Activated naive CD8-positive, alpha-beta T cell treated with anti-CD3 and anti-CD28 coated beads for 36 hours (primary cell): Measurements from ENCODE around the gene C18orf63. TPM values are rescaled to one million over a fixed set of nuclear protein-coding genes. Genes with fewer than 3 reads are reported as not detected.
A peak's percentile ranks its signal among the peaks of the same experiment; 100 is the strongest.

ENCODE experiments used
- DNase-seq: peaks from one replicate; pipeline ENCODE4 v3.0.0; 2021
- H3K27ac Mint-ChIP-seq: one replicate; pipeline ENCODE4 v1.8.0; 2022; ENCODE audit warnings: mild to moderate bottlenecking, moderate library complexity, mixed read lengths
- H3K27me3 Mint-ChIP-seq: one replicate; pipeline ENCODE4 v1.8.0; 2022; ENCODE audit warnings: mild to moderate bottlenecking, mixed read lengths
- H3K36me3 Mint-ChIP-seq: one replicate; pipeline ENCODE4 v1.8.0; 2021; ENCODE audit warnings: mild to moderate bottlenecking, mixed read lengths
- H3K4me1 Mint-ChIP-seq: one replicate; pipeline ENCODE4 v1.8.0; 2021; ENCODE audit warnings: mixed read lengths
- H3K4me3 Mint-ChIP-seq: one replicate; pipeline ENCODE4 v1.8.0; 2022; ENCODE audit warnings: mild to moderate bottlenecking, moderate library complexity, mixed read lengths
- H3K9me3 Mint-ChIP-seq: one replicate; pipeline ENCODE4 v1.8.0; 2022; ENCODE audit warnings: mixed read lengths
- total RNA-seq, 2 experiments: library from RNA; stranded (reverse); gene quantifications; one replicate each; pipeline ENCODE4 v1.2.3, GENCODE V29; 2021

The C18orf63 gene
- total RNA-seq, 2 experiments from 2014 or later: not detected

DNA sequence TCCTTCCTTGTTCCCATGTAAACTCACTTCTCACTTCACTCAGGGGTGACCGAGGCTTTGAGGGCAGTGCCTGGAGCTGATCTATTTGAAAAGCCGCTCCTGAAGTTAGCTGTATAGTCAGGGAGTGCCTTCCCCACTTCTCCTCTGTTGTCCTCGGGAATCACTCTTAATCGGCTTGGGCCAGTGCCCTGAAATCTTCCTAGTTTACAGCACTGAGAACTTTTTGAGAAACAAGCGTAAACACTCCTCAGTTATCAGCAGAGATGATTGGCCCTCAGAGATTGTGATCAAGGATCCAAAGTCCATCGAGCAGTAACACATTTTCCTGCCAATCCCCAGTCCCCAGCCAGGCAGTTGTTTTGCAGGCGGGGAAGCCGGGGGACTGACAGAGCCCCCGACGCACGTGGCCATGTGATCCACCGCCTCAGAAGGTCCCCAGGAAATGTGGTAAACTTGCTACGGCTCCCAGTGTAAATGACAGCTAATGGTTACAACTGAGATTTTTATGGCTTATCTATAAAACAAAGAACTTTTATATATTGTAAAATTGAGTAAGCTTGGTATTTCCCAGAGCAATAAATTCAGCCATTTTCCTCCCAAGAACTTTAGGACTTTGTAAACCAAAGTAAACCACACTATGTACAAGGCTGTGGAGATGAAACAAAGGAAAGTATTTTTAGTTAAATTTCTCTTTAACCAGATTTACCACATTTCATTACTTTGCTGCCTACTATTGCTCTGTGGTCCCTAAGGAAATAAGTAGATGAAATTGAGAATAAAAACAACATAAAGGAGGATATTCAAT, 53.5 kb downstream of the C18orf63 start:
- Mint-ChIP-seq H3K4me3 (no peak overlapping the region), H3K27me3 (no peaks in the 10 kb centered on the region), H3K36me3 (no peaks in the 10 kb centered on the region), H3K27ac (peak overlapping the region; percentile 72), H3K9me3 (no peaks in the 10 kb centered on the region), H3K4me1 (peaks cover 57% of the 10 kb centered on the region)
- no peak for DNase-seq

GRCh38 chr18:74370115-74370514, 54.5 kb downstream of the C18orf63 start:
- no peaks in the 10 kb centered on the region for H3K9me3 Mint-ChIP-seq
- no peaks in the 10 kb centered on the region for H3K36me3 Mint-ChIP-seq
- H3K27ac Mint-ChIP-seq: peak overlapping the region; percentile 67
- peaks cover 65% of the 10 kb centered on the region for H3K4me1 Mint-ChIP-seq
- H3K27me3 Mint-ChIP-seq: no peaks in the 10 kb centered on the region
- H3K4me3 Mint-ChIP-seq: no peak overlapping the region
- DNase-seq: no peak

DNA sequence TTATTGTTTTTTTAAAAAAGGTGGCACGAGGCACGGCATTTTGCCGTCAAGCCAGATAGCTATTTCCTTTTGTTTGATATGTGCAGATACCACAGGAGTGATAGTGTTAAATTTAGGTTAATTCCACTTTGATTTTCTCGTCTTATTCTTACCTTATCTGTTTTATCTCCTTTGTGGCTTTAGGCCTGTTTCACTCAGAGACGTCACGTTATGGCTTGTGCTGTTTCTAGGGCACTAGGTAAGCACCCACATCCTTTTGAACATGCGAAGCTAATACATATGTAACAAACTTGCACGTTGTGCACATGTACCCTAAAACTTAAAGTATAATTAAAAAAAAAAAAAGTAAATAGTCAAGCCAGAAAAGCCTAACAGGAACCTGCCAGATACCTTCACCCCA, 57.8 kb downstream of the C18orf63 start:
- Mint-ChIP-seq H3K4me1 (peaks cover 73% of the 10 kb centered on the region), H3K27me3 (no peaks in the 10 kb centered on the region), H3K9me3 (no peaks in the 10 kb centered on the region), H3K4me3 (no peak overlapping the region), H3K36me3 (no peaks in the 10 kb centered on the region), H3K27ac (no peak overlapping the region)
- DNase-seq: peak; percentile 17

GRCh38 chr18:74375999-74376398, 60.4 kb downstream of the C18orf63 start:
- DNase-seq: no peak
- H3K4me1 Mint-ChIP-seq: peaks cover 63% of the 10 kb centered on the region
- no peaks in the 10 kb centered on the region for H3K27me3 Mint-ChIP-seq
- no peak overlapping the region for H3K4me3 Mint-ChIP-seq
- peaks cover 5% of the 10 kb centered on the region for H3K9me3 Mint-ChIP-seq
- H3K36me3 Mint-ChIP-seq: peaks cover 7% of the 10 kb centered on the region
- no peak overlapping the region for H3K27ac Mint-ChIP-seq

DNA sequence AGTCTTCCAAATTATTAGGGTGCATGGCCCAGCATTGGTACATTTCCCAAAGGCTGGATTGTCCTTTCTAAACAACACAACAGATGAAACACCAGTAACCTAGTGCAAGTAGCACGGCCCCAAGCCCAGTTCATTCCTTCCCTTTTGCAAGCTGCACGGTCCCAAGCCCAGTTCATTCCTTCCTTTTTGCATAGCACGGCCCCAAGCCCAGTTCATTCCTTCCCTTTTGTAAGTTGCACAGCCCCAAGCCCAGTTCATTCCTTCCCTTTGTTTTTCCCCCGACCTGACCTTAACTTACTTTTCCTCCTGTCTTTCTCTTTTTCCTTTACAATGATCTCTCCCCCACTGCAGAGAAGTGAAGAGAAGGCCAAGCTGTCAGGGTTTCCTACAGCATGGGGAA, 60.9 kb downstream of the C18orf63 start:
- no peak overlapping the region for H3K27ac Mint-ChIP-seq
- H3K27me3 Mint-ChIP-seq: no peaks in the 10 kb centered on the region
- H3K4me3 Mint-ChIP-seq: no peak overlapping the region
- no peak for DNase-seq
- H3K4me1 Mint-ChIP-seq: peaks cover 58% of the 10 kb centered on the region
- peaks cover 7% of the 10 kb centered on the region for H3K36me3 Mint-ChIP-seq
- peaks cover 6% of the 10 kb centered on the region for H3K9me3 Mint-ChIP-seq

- DNase-seq: no peak
- H3K4me3 Mint-ChIP-seq: no peak overlapping the region
- H3K9me3 Mint-ChIP-seq: peaks cover 6% of the 10 kb centered on the region
- H3K27ac Mint-ChIP-seq: peak overlapping the region; percentile 86
- H3K36me3 Mint-ChIP-seq: peaks cover 7% of the 10 kb centered on the region
- peaks cover 51% of the 10 kb centered on the region for H3K4me1 Mint-ChIP-seq
- H3K27me3 Mint-ChIP-seq: no peaks in the 10 kb centered on the region
These were observed 62.1 kb downstream of the C18orf63 start for GRCh38 chr18:74377776-74378175.

- Mint-ChIP-seq H3K9me3 (peaks cover 6% of the 10 kb centered on the region), H3K4me3 (peak overlapping the region; percentile 55), H3K27me3 (no peaks in the 10 kb centered on the region), H3K27ac (peak overlapping the region; percentile 86), H3K4me1 (peaks cover 48% of the 10 kb centered on the region), H3K36me3 (peaks cover 7% of the 10 kb centered on the region)
- no peak for DNase-seq
These were observed 62.6 kb downstream of the C18orf63 start for GRCh38 chr18:74378179-74378682.

- peaks cover 6% of the 10 kb centered on the region for H3K9me3 Mint-ChIP-seq
- H3K4me3 Mint-ChIP-seq: no peak overlapping the region
- H3K4me1 Mint-ChIP-seq: peaks cover 27% of the 10 kb centered on the region
- H3K27me3 Mint-ChIP-seq: no peaks in the 10 kb centered on the region
- no peak overlapping the region for H3K27ac Mint-ChIP-seq
- DNase-seq: no peak
- H3K36me3 Mint-ChIP-seq: peaks cover 7% of the 10 kb centered on the region
These were observed 65.3 kb downstream of the C18orf63 start for GRCh38 chr18:74380916-74381315.

DNA sequence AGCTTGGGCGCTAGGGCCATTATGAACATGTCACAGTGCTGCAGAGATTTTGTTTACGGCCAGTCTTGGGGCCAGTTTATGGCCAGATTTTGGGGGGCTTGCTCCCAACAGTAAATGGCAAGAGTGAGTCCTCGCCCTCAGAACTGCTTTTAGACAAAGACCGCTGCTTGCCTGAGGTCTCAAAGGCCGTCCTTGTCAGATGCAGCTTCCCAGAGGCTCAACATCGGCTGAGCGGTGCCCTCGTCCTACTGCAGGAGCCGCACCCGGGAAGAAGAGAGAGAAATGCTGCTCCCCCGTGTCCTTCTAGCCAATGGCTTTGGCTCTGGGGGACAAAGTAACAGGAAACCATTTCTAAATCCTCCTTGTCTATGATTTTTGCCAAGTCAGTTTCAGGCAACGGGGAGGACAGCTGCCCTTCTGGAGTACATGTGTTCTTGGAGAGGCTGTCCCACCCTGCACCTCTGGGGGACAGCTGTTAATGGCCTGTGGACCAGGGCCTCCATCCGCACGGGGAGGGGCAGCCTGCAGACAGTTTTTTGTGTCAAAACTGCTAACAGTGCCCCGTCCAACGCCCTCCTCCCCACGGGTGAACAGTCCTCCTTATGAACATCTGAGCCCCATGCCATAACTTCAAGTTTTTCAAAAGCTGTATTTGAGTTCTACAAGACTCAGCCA, 66.1 kb downstream of the C18orf63 start:
- Mint-ChIP-seq H3K27ac (no peak overlapping the region), H3K9me3 (peaks cover 6% of the 10 kb centered on the region), H3K27me3 (no peaks in the 10 kb centered on the region), H3K4me3 (no peak overlapping the region), H3K36me3 (peaks cover 7% of the 10 kb centered on the region), H3K4me1 (peaks cover 20% of the 10 kb centered on the region)
- DNase-seq: no peak

- no peak for DNase-seq
- H3K27ac Mint-ChIP-seq: no peak overlapping the region
These were observed 66.9 kb downstream of the C18orf63 start for GRCh38 chr18:74382481-74383017.

DNA sequence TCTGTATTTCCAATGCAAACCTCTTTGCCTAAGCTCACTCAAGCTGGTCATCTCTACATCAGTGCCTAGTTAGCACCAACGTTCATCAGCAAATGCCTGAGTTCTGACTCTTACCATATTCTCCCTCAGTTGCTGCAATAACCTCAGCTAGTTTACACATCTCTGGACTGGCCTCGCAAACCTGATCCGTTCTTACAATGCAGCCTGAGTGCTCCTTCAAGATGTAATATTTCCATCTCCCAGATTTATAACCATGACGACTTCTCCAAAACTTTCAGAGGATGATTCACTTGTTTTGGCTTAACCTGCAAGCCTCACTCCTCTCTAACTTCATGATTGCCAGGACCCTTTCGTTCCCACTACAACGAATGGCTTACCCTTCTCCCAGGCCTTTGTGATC, 71.7 kb downstream of the C18orf63 start:
- H3K27ac Mint-ChIP-seq: no peak overlapping the region
- H3K4me1 Mint-ChIP-seq: peaks cover 20% of the 10 kb centered on the region
- DNase-seq: no peak
- no peaks in the 10 kb centered on the region for H3K9me3 Mint-ChIP-seq
- no peak overlapping the region for H3K4me3 Mint-ChIP-seq
- H3K27me3 Mint-ChIP-seq: no peaks in the 10 kb centered on the region
- H3K36me3 Mint-ChIP-seq: no peaks in the 10 kb centered on the region

More at GRCh38 chr18:74382481-74383017, 66.9 kb downstream of the C18orf63 start:
- peaks cover 19% of the 10 kb centered on the region for H3K4me1 Mint-ChIP-seq
- peaks cover 6% of the 10 kb centered on the region for H3K9me3 Mint-ChIP-seq
- H3K36me3 Mint-ChIP-seq: peaks cover 7% of the 10 kb centered on the region
- H3K4me3 Mint-ChIP-seq: no peak overlapping the region
- no peaks in the 10 kb centered on the region for H3K27me3 Mint-ChIP-seq

DNA sequence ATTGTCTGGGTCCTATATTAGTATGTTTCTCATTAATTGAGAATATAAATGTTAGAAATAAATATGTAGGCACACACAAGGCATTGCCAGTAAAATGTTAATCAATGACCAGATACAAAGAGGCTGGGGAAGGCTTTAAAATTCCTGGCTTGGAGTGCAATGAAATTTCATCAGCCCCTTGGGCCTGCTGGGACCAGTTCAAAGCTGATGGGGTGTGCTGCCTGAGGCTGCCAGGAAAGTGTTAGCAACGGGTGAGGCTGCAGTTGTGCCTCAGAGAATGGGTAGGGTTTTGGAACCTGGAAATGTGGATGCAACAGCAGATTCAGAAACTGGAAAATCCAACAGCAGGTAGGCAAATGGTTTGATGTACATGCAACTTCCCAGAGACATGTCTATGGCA, 72.6 kb downstream of the C18orf63 start:
- Mint-ChIP-seq H3K27ac (no peak overlapping the region), H3K27me3 (no peaks in the 10 kb centered on the region), H3K9me3 (no peaks in the 10 kb centered on the region), H3K4me3 (no peak overlapping the region), H3K4me1 (peaks cover 20% of the 10 kb centered on the region), H3K36me3 (no peaks in the 10 kb centered on the region)
- no peak for DNase-seq

GRCh38 chr18:74389171-74389927, 73.7 kb downstream of the C18orf63 start:
- Mint-ChIP-seq H3K9me3 (no peaks in the 10 kb centered on the region), H3K4me1 (peaks cover 20% of the 10 kb centered on the region), H3K36me3 (no peaks in the 10 kb centered on the region), H3K4me3 (no peak overlapping the region), H3K27me3 (no peaks in the 10 kb centered on the region), H3K27ac (no peak overlapping the region)
- DNase-seq: no peak

DNA sequence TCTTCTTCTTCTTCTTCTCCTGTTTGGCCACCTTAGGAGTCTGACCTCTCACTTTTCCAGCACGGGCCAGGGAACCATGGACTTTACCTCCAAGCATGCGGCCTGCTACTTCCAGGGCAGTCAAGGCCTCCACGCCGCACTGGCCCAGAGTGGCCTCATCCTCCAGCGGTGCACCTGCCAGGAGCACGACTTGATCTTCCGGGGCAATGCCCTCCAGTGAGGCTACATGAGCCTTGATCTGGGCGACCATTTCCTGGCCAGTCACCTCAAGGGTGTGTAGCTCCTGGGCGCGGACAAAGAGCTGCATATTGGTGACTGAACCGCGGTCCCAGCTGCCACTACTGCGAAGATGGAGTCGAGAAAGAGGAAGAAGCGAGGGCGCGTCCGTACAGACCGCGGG, 74.4 kb downstream of the C18orf63 start:
- H3K27me3 Mint-ChIP-seq: no peaks in the 10 kb centered on the region
- H3K36me3 Mint-ChIP-seq: no peaks in the 10 kb centered on the region
- H3K9me3 Mint-ChIP-seq: no peaks in the 10 kb centered on the region
- H3K4me1 Mint-ChIP-seq: peaks cover 22% of the 10 kb centered on the region
- no peak for DNase-seq
- H3K27ac Mint-ChIP-seq: no peak overlapping the region
- no peak overlapping the region for H3K4me3 Mint-ChIP-seq

DNA sequence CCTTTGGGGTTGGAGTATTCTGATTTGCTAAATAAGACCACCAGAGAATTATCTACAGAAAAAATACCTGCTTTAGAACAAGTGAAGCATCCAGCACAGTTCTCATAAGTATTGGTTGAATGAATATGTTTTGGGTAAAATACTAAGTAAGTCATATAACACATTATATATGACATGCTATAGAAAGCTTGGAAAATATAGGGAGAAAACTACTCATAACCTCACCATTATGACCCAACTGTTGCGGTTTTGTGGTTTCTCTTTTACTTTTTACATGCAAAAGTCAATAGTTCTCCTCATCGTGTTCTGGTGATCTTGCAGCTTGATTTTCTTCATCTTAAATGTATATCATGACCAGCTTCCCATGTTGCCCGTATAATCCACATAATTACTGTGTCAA, 75.3 kb downstream of the C18orf63 start:
- no peak for DNase-seq
- Mint-ChIP-seq H3K36me3 (no peaks in the 10 kb centered on the region), H3K4me1 (peaks cover 22% of the 10 kb centered on the region), H3K9me3 (no peaks in the 10 kb centered on the region), H3K27me3 (no peaks in the 10 kb centered on the region), H3K27ac (no peak overlapping the region), H3K4me3 (no peak overlapping the region)
